Measurements from ENCODE around the gene FUBP1.
"Not testable (repeated sequence)": the region's sequence is repeated elsewhere in the genome, so short reads cannot be mapped to it uniquely, and the experiment has no call there.

Gene FUBP1

DNA sequence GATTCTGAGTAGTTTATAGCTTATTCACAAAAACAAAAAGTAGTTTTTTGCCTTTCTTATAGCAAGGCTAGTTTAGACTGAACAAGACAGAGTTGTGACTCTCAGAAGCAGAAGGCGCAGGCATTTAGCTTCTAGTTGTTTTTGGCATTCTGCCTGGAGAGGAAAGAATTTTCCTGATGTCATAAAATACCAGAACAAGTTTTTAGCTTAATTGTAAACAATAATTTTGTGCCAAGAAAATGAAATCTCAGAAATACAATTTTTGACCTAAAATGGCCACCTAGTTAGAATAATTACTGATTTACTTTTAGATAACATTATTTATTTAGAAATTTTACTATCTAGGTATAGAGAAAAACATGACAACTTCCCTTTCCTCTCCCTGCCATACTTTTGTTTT is 26.9 kb upstream of the FUBP1 start:
- TF ChIP-seq TAF1 (IDR thresholded peaks at IDR 0.05; ENCODE audit: low read depth, low read length) = no peak
- TF ChIP-seq POLR2A (IDR thresholded peaks at IDR 0.05; ENCODE audit: low read depth, low read length) = no peak
- TF ChIP-seq SPI1 (IDR thresholded peaks at IDR 0.05; ENCODE audit: low read depth, low read length) = no peak
- no peak for TF ChIP-seq POLR2AphosphoS5 (IDR thresholded peaks at IDR 0.05; ENCODE audit: low read depth, low read length)
- TF ChIP-seq PAX5 (IDR thresholded peaks at IDR 0.05; ENCODE audit: insufficient read depth, low read length, severe bottlenecking) = no peak
- TF ChIP-seq POU2F2 (IDR thresholded peaks at IDR 0.05; ENCODE audit: low read depth, low read length) = no peak
- FAIRE-seq (no peak), DNase-seq (ENCODE audit: insufficient read length, low spot score) (no peak)

DNA sequence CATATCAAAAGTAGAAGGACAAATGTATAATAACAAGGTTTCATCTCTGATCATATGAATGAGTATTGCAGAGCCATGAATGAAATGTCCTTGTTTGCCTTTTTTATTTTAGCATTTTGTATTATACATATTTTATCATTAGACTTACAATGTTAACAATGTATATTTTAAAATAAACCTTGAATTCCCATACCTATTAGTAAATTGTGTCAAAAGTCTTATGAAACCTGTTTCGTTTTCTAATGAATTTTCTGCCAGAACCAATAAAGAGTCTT is 26.5 kb upstream of the FUBP1 start:
- FAIRE-seq = no peak
- DNase-seq (ENCODE audit: insufficient read length, low spot score) = no peak
- no peak for TF ChIP-seq POLR2A (IDR thresholded peaks at IDR 0.05; ENCODE audit: low read depth, low read length)
- TF ChIP-seq POLR2AphosphoS5 (IDR thresholded peaks at IDR 0.05; ENCODE audit: low read depth, low read length) = no peak
- no peak for TF ChIP-seq SPI1 (IDR thresholded peaks at IDR 0.05; ENCODE audit: low read depth, low read length)
- TF ChIP-seq PAX5 (IDR thresholded peaks at IDR 0.05; ENCODE audit: insufficient read depth, low read length, severe bottlenecking) = no peak
- no peak for TF ChIP-seq POU2F2 (IDR thresholded peaks at IDR 0.05; ENCODE audit: low read depth, low read length)
- no peak for TF ChIP-seq TAF1 (IDR thresholded peaks at IDR 0.05; ENCODE audit: low read depth, low read length)

DNA sequence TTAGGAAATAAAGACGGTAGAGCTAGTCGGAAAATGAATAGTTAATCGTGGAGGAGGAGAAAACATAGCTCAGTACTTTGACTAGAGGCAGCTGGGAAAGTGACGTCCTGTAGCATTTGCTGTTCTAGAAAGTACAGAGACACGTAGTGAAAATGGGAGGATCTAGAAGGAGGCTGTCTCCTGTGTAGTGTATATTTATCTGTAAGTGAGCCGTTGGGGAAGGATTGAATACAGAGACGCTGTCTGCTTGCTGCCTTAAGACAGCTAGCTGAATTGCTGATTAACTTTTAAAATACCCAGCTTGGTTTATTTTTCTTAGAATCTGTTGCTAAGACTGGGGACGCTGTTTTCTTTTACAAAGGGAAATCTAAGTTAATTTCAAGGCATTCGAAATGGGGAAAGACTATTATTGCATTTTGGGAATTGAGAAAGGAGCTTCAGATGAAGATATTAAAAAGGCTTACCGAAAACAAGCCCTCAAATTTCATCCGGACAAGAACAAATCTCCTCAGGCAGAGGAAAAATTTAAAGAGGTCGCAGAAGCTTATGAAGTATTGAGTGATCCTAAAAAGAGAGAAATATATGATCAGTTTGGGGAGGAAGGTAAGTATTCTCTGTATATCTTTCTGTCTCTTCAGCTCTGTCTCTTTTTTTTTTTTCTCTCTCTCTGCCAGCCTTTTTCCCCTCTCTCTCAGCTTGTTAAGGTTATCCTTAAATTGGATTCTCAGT is 26.0 kb upstream of the FUBP1 start, which contains the start of gene DNAJB4:
DNAJB4 (plus strand) TSS at position 221 of the 729 bp plus-strand sequence; CDS start at position 393, 172 bp downstream.
- peak; percentile 96 for FAIRE-seq
- TF ChIP-seq PAX5 (IDR thresholded peaks at IDR 0.05; ENCODE audit: insufficient read depth, low read length, severe bottlenecking) (no peak), TAF1 (IDR thresholded peaks at IDR 0.05; ENCODE audit: low read depth, low read length) (peak; percentile 57; the same call in 1 of the 2 replicates), POLR2AphosphoS5 (IDR thresholded peaks at IDR 0.05; ENCODE audit: low read depth, low read length) (no peak), SPI1 (IDR thresholded peaks at IDR 0.05; ENCODE audit: low read depth, low read length) (no peak), POU2F2 (IDR thresholded peaks at IDR 0.05; ENCODE audit: low read depth, low read length) (peak; percentile 65; the same call in 1 of the 2 replicates), POLR2A (IDR thresholded peaks at IDR 0.05; ENCODE audit: low read depth, low read length) (no peak; the same call in 1 of the 2 replicates)
- DNase-seq (ENCODE audit: insufficient read length, low spot score) = peak; percentile 31

DNA sequence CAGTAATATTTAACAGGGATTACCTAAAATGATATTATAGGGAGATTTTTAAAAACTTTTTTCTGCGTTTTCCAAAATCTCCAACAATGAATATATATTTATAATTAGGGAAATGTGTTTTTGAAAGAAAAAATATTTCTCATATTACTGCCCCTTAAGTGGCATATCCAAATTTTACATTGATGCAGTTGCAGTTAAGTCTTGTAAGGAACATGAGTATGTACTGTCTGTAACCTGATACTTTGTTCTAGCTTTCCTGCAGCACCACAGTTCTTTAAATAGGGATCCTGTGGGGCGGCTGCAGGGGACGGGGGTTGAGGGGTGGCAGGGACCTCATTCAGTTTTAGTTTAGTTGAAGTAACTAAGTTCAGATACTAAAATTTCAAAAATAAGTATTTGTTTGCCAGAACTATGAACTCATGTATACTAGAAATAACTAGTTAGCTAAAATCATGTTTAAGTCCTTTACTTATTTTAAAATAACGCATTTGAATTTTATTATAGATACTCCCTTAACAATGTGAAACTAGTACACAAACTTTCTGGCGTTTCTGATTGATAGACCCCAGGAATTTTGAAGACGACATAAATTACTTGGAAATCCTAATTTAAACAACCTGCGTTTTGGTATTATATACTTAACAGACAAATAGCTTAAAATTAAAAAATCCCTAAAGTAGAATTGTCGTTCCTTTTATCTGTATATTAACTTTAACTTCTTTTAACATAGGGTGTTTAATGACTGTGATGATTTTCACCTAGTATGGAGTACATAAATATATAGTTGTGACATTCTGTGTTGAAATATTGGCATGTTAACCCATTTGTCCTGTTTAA is 25.2 kb upstream of the FUBP1 start:
- TF ChIP-seq PAX5 (IDR thresholded peaks at IDR 0.05; ENCODE audit: insufficient read depth, low read length, severe bottlenecking) = peak; percentile 62
- peak; percentile 99 for TF ChIP-seq POLR2AphosphoS5 (IDR thresholded peaks at IDR 0.05; ENCODE audit: low read depth, low read length)
- peak; percentile 29; the same call in 1 of the 2 replicates for TF ChIP-seq TAF1 (IDR thresholded peaks at IDR 0.05; ENCODE audit: low read depth, low read length)
- TF ChIP-seq POU2F2 (IDR thresholded peaks at IDR 0.05; ENCODE audit: low read depth, low read length) = peak; percentile 89; the same call in 1 of the 2 replicates
- TF ChIP-seq POLR2A (IDR thresholded peaks at IDR 0.05; ENCODE audit: low read depth, low read length) = peak; percentile 98
- no peak for TF ChIP-seq SPI1 (IDR thresholded peaks at IDR 0.05; ENCODE audit: low read depth, low read length)
- DNase-seq (ENCODE audit: insufficient read length, low spot score) (peak; percentile 20), FAIRE-seq (peak; percentile 56)

DNA sequence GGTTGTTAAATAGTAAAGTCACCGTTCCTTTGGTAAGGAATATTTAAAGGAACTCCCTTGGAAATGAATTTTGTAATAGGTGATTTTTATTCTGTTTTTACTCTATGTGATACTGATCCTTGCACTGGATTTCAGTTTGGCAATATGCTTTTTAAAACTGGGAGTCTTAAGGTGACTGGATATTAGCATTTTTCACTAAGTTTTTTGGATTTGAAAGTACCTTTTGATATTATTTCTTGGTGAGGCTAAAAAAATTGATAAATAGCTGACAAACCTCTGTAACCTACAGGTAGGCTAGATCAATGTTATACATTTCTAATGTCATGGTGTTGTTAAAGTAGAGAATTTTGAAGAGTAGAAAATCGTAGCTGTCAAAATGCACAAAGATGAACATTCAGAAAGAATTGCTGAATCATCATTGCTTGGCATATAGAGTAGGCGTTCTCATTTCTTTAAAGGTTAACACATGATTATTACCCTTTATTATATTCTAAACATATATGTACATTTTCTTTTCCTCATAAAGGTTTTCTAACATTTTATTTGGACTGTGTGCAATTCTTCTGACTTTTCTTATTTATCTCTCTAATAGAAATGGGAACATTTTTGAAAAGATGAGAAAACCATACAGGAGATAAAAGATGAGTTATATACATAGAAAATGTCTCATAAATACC is 24.3 kb upstream of the FUBP1 start:
- TF ChIP-seq PAX5 (IDR thresholded peaks at IDR 0.05; ENCODE audit: insufficient read depth, low read length, severe bottlenecking) = no peak
- TF ChIP-seq POU2F2 (IDR thresholded peaks at IDR 0.05; ENCODE audit: low read depth, low read length) = no peak
- FAIRE-seq = no peak
- no peak for DNase-seq (ENCODE audit: insufficient read length, low spot score)

DNA sequence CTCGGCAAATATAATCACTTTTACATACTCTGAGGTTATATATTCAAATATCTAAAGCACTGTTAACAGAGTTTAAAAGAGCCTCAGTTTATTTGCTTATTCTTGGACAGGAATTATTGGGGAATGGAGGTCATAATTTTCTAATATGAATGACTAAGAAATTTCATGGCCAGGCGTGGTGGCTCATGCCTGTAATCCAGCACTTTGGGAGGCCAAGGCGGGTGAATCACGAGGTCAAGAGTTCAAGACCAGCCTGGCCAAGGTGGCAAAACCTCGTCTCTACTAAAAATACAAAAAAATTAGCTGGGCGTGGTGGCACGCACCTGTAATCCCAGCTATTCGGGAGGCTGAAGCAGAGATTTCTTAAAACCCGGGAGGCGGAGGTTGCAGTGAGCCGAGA is 21.7 kb upstream of the FUBP1 start:
- not testable (repeated sequence) for FAIRE-seq; DNase-seq (ENCODE audit: insufficient read length, low spot score)

DNA sequence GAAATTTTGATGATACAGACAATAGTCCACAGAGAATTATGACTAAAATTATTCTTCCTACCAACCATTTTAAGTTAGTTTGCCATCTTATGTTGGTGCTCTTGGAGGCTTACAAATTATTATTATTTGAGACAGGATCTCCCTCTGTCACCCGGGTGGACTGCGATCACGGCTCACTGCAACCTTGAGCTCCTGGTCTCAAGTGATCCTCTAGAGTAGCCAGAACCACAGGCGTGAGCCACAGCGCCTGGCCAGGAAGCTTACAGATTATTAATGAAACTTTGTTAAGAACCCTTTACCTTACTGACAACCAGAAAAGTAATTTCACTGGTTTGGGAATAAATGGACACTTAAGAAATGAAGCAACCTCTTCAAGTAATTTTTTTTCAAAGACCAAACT is 17.9 kb upstream of the FUBP1 start:
- FAIRE-seq (no peak), DNase-seq (ENCODE audit: insufficient read length, low spot score) (no peak)
- no peak for TF ChIP-seq POU2F2 (IDR thresholded peaks at IDR 0.05; ENCODE audit: low read depth, low read length)
- TF ChIP-seq TAF1 (IDR thresholded peaks at IDR 0.05; ENCODE audit: low read depth, low read length) = no peak
- TF ChIP-seq SPI1 (IDR thresholded peaks at IDR 0.05; ENCODE audit: low read depth, low read length) = no peak
- TF ChIP-seq POLR2A (IDR thresholded peaks at IDR 0.05; ENCODE audit: low read depth, low read length) = no peak
- TF ChIP-seq POLR2AphosphoS5 (IDR thresholded peaks at IDR 0.05; ENCODE audit: low read depth, low read length) = no peak
- TF ChIP-seq PAX5 (IDR thresholded peaks at IDR 0.05; ENCODE audit: insufficient read depth, low read length, severe bottlenecking) = no peak

DNA sequence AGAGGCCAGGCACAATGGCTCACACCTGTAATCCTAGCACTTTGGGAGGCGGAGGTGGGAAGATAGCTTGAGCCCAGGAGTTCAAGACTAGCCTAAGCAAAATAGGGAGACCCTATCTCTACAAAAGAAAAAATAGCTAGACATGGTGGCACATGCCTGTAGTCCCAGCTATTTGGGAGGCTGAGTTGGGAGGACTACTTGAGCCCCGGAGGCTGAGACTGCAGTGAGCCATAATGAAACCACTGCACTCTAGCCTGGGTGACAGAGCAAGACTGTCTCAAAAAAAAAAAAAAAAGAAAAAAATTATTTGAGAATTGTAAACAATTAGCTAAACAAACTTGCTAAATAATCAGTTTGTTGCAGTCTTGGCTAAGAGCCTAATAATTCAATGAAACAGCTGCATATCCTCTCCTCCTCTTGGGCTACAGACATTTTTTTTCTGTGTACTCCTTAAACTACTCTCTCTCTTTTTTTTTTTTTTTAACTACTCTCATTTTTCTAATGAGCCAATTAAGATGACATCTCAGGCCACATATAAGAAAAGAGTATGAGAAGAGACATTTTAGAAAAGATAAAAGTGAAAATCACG is 15.3 kb upstream of the FUBP1 start:
- DNase-seq (ENCODE audit: insufficient read length, low spot score) (no peak), FAIRE-seq (no peak)
- TF ChIP-seq POLR2AphosphoS5 (IDR thresholded peaks at IDR 0.05; ENCODE audit: low read depth, low read length) (no peak), POLR2A (IDR thresholded peaks at IDR 0.05; ENCODE audit: low read depth, low read length) (no peak), TAF1 (IDR thresholded peaks at IDR 0.05; ENCODE audit: low read depth, low read length) (no peak), SPI1 (IDR thresholded peaks at IDR 0.05; ENCODE audit: low read depth, low read length) (no peak), POU2F2 (IDR thresholded peaks at IDR 0.05; ENCODE audit: low read depth, low read length) (no peak), PAX5 (IDR thresholded peaks at IDR 0.05; ENCODE audit: insufficient read depth, low read length, severe bottlenecking) (no peak)

DNA sequence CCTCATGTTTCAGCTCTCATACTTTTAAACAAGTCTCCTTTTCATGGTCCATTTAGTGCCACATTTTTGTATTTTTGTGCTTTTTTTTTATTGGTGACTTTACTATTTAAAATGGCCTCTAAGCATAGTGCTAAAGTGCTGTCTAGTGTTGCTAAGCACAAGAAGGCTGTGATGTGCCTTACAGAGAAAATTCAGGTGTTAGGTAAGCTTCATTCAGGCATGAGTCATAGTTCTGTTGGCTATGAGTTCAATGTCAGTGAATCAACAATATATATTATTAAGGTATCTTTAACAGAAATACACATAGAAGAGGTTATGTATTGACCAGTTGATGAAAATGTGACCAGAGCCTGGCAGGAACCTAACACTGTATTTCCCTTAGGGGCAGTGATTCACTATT is 12.8 kb upstream of the FUBP1 start:
- DNase-seq (ENCODE audit: insufficient read length, low spot score) (no peak), FAIRE-seq (no peak)
- TF ChIP-seq POLR2A (IDR thresholded peaks at IDR 0.05; ENCODE audit: low read depth, low read length) (no peak), PAX5 (IDR thresholded peaks at IDR 0.05; ENCODE audit: insufficient read depth, low read length, severe bottlenecking) (no peak), POU2F2 (IDR thresholded peaks at IDR 0.05; ENCODE audit: low read depth, low read length) (no peak), SPI1 (IDR thresholded peaks at IDR 0.05; ENCODE audit: low read depth, low read length) (no peak), TAF1 (IDR thresholded peaks at IDR 0.05; ENCODE audit: low read depth, low read length) (no peak), POLR2AphosphoS5 (IDR thresholded peaks at IDR 0.05; ENCODE audit: low read depth, low read length) (no peak)
